Neural progenitor cell (in vitro differentiated cells): Measurements from ENCODE around the gene SLC2A11.

Source experiments
- EZH2 ChIP-seq: fragments of 200-600 bp; sonication (generic); IDR thresholded peaks from 2 replicates; pipeline ENCODE4 v1.6.1; 2017; ENCODE audit warnings: antibody characterized with exemption, mild to moderate bottlenecking, moderate library complexity
- EZH2phosphoT487 ChIP-seq: fragments of 200-600 bp; sonication (generic); IDR thresholded peaks from 2 replicates; pipeline ENCODE4 v1.6.1; 2017; ENCODE audit warnings: antibody characterized with exemption
- TF ChIP-seq, protein P1 (sequence below): fragments of 200-600 bp; sonication (generic); IDR thresholded peaks from 2 replicates; pipeline ENCODE4 v1.5.1; 2017; ENCODE audit warnings: antibody characterized with exemption, mild to moderate bottlenecking

DNA sequence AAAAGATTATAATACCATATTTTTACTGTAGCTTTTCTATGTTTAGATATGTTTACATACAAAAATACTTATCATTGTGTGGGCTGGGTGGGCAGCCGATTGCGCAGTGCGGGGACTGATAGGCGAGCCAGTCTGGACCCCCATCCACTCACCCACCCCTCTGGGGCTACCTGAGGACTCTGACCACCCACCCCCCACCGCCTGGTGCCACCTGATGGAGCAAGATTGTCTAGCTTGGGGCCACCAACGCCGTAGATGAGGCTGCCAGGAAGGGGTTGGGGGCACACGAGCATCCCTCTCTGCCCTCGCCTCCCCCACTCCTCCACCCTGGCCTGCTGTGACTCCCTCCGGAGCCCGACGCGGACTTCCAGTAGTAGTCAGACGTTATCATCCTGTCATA is 68.9 kb downstream of the SLC2A11 start:
- TF ChIP-seq EZH2phosphoT487 = no peak
- TF ChIP-seq, protein P1, sequence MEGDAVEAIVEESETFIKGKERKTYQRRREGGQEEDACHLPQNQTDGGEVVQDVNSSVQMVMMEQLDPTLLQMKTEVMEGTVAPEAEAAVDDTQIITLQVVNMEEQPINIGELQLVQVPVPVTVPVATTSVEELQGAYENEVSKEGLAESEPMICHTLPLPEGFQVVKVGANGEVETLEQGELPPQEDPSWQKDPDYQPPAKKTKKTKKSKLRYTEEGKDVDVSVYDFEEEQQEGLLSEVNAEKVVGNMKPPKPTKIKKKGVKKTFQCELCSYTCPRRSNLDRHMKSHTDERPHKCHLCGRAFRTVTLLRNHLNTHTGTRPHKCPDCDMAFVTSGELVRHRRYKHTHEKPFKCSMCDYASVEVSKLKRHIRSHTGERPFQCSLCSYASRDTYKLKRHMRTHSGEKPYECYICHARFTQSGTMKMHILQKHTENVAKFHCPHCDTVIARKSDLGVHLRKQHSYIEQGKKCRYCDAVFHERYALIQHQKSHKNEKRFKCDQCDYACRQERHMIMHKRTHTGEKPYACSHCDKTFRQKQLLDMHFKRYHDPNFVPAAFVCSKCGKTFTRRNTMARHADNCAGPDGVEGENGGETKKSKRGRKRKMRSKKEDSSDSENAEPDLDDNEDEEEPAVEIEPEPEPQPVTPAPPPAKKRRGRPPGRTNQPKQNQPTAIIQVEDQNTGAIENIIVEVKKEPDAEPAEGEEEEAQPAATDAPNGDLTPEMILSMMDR = no peak
- no peak for TF ChIP-seq EZH2
